GM23248 (cell line): Measurements from ENCODE around the gene C1orf174. TPM values are rescaled to one million over a fixed set of nuclear protein-coding genes. Genes with fewer than 3 reads are reported as not detected.

Experiments
- DNase-seq: peaks from one replicate; pipeline ENCODE4 v3.0.0-alpha.2; 2015
- H2AFZ ChIP-seq: fragments of 200-600 bp; sonication (generic); 2 replicates; pipeline ENCODE4 v1.6.1; 2016; ENCODE audit warnings: antibody characterized with exemption
- H3F3A ChIP-seq: fragments of 200-600 bp; sonication (generic); 2 replicates; pipeline ENCODE4 v1.6.1; 2016; ENCODE audit warnings: mild to moderate bottlenecking, antibody characterized with exemption, mixed run types; ENCODE audit not compliant: insufficient read depth
- H3K27ac ChIP-seq: fragments of 200-600 bp; sonication (generic); 2 replicates; pipeline ENCODE4 v1.5.1; 2016; ENCODE audit warnings: mild to moderate bottlenecking
- H3K27me3 ChIP-seq: fragments of 200-600 bp; sonication (generic); replicated peaks from 2 replicates; pipeline ENCODE4 v1.6.1; 2016; ENCODE audit warnings: mild to moderate bottlenecking; ENCODE audit not compliant: insufficient read depth
- H3K36me3 ChIP-seq: fragments of 200-600 bp; sonication (generic); 2 replicates; pipeline ENCODE4 v1.6.1; 2016; ENCODE audit warnings: low read depth, mild to moderate bottlenecking
- H3K4me1 ChIP-seq: fragments of 200-600 bp; sonication (generic); 2 replicates; pipeline ENCODE4 v1.6.1; 2016; ENCODE audit warnings: mild to moderate bottlenecking; ENCODE audit not compliant: insufficient read depth
- H3K4me2 ChIP-seq: fragments of 200-600 bp; sonication (generic); one replicate; pipeline ENCODE4 v1.6.1; 2016; ENCODE audit warnings: mild to moderate bottlenecking; ENCODE audit not compliant: unreplicated experiment
- H3K4me3 ChIP-seq: fragments of 200-600 bp; sonication (generic); 2 replicates; pipeline ENCODE4 v1.5.1; 2016; ENCODE audit warnings: mild to moderate bottlenecking
- H3K79me2 ChIP-seq: fragments of 200-600 bp; sonication (generic); 2 replicates; pipeline ENCODE4 v1.6.1; 2016; ENCODE audit warnings: mild to moderate bottlenecking; ENCODE audit not compliant: insufficient read depth
- H3K9ac ChIP-seq: fragments of 200-600 bp; sonication (generic); 2 replicates; pipeline ENCODE4 v1.6.1; 2016; ENCODE audit warnings: mild to moderate bottlenecking
- H3K9me2 ChIP-seq: fragments of 200-600 bp; sonication (generic); 2 replicates; pipeline ENCODE4 v1.6.1; 2016; ENCODE audit warnings: mixed run types, mild to moderate bottlenecking, moderate library complexity; ENCODE audit not compliant: insufficient read depth
- H3K9me3 ChIP-seq: fragments of 200-600 bp; sonication (generic); one replicate; pipeline ENCODE4 v1.6.1; 2017; ENCODE audit warnings: low read depth
- H4K20me1 ChIP-seq: fragments of 200-600 bp; sonication (generic); 2 replicates; pipeline ENCODE4 v1.6.0; 2016; ENCODE audit not compliant: insufficient read depth
- EZH2 ChIP-seq: fragments of 200-600 bp; sonication (generic); IDR thresholded peaks from 2 replicates; pipeline ENCODE4 v1.6.1; 2018; ENCODE audit warnings: antibody characterized with exemption, mild to moderate bottlenecking; ENCODE audit not compliant: insufficient read depth, poor library complexity, severe bottlenecking
- EZH2phosphoT487 ChIP-seq: fragments of 200-600 bp; sonication (generic); IDR thresholded peaks from 2 replicates; pipeline ENCODE4 v1.6.1; 2018; ENCODE audit warnings: antibody characterized with exemption, moderate library complexity, mild to moderate bottlenecking, low read depth; ENCODE audit not compliant: insufficient read depth
- WGBS, 2 experiments: methylation state at CpG; one replicate each; pipeline ENCODE4 v1.1.6; 2015 to 2017; ENCODE audit warnings: low lambda C conversion rate in 2 of 2, low coverage in 1 of 2; ENCODE audit errors: missing lambda C conversion rate in 2 of 2; 5-methylcytosine and 5-hydroxymethylcytosine counted together
- in situ Hi-C: fragments of 300-500 bp; cut with MboI; formaldehyde crosslinking; loops from 2 replicates; pipeline ENCODE4 v1.15.0; 2020
- polyA plus RNA-seq: library from polyadenylated mRNA; unstranded; fragments of >200 nt; fragmentation: Nextera tagmentation; extraction: Ambion mirVana; gene quantifications from 2 replicates; pipeline ENCODE4 v1.2.1, GENCODE V29; 2016
- total RNA-seq: library from RNA; depleted of rRNA; stranded (reverse); fragments of >200 nt; shearing (Covaris generic); gene quantifications from 2 replicates; pipeline ENCODE4 v1.2.3, GENCODE V29; 2014

The C1orf174 gene
- total and polyA plus RNA-seq, 2 experiments from 2014 or later: 33.2 to 36.9 TPM

DNA sequence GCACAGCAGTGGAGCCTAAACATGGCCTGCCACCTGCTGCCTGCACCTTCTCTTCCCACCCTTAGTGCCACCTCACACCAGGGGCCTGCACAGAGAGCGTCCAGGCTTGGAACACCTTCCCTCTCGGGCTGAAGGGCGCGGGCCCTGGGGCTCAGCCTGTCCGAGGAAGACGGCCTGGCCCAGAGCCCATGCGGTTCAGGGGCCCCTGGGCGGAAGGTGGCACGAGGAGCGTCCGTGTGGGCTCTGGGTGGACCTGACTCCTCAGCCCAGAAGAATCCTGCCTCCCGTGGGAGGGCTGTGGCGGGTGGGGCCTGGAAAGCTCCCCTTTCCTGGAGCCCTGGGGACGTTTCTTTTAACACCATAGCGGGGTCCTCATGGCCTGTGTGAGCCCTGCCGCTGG lies 23.4 kb downstream of the C1orf174 start:
- Histone ChIP-seq H3K9ac (no peak overlapping the region), H2AFZ (no peak overlapping the region), H3K4me3 (no peak overlapping the region), H3K27ac (no peak overlapping the region), H3K9me3 (no peaks in the 10 kb centered on the region), H3K4me1 (no peaks in the 10 kb centered on the region), H3K4me2 (no peak overlapping the region), H3K36me3 (no peaks in the 10 kb centered on the region), H3K9me2 (no peaks in the 10 kb centered on the region), H3F3A (no peaks in the 10 kb centered on the region), H3K79me2 (no peaks in the 10 kb centered on the region), H3K27me3 (no peaks in the 10 kb centered on the region), H4K20me1 (no peaks in the 10 kb centered on the region)
- no peak for DNase-seq
- in situ Hi-C loops: no loop called here
- TF ChIP-seq EZH2phosphoT487 (no peak), EZH2 (no peak)
- WGBS, 2 experiments: 88 to 92% methylated on average over 16 of the region's 16 CpGs

DNA sequence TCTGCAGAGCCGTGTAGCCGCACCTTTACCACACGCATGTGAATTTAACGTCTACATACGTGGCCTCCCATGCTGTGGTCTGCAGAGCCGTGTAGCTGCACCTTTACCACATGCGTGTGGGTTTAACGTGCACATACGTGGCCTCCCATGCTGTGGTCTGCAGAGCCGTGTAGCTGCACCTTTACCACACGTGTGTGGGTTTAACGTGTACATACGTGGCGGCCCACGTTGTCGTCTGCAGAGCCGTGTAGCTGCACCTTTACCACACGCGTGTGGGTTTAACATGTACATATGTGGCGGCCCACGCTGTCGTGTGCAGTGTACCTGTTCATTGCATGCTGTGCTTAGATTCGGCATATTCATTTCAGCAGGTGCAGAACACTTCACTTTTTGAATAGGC lies 25.3 kb downstream of the C1orf174 start:
- Histone ChIP-seq H3K9me3 (no peaks in the 10 kb centered on the region), H3K79me2 (no peaks in the 10 kb centered on the region), H2AFZ (no peak overlapping the region), H3K27me3 (no peaks in the 10 kb centered on the region), H3K36me3 (no peaks in the 10 kb centered on the region), H3K4me3 (no peak overlapping the region), H3K4me2 (no peak overlapping the region), H3K4me1 (no peaks in the 10 kb centered on the region), H4K20me1 (no peaks in the 10 kb centered on the region), H3F3A (no peaks in the 10 kb centered on the region), H3K27ac (no peak overlapping the region), H3K9ac (no peak overlapping the region), H3K9me2 (no peaks in the 10 kb centered on the region)
- 93 to 94% methylated on average over 23 of the region's 23 CpGs for WGBS, 2 experiments
- in situ Hi-C loops: no loop called here
- no peak for DNase-seq
- TF ChIP-seq EZH2phosphoT487: no peak
- TF ChIP-seq EZH2: no peak

DNA sequence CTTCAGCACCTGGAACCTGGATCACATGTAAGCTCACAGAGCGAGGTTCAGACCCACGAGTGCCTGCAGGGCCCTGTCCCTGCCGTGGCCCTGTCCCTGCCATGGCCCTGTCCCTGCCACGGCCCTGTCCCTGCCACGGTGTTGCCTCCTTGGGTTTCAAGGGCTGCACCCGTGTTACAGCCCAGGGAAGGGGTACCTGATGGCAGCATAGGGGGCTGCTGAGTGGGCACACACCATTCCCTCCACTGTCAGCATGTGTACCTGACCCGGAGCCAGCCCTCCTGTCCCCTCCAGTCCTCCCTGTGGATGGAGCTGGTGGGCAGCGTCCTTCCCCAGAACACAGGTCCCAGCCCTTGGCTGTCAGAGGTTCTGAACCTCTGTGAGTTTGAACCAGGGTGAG lies 27.5 kb downstream of the C1orf174 start:
- 80 to 82% methylated on average over 8 of the region's 8 CpGs for WGBS, 2 experiments
- H4K20me1 ChIP-seq: no peaks in the 10 kb centered on the region
- H3K9me3 ChIP-seq: no peaks in the 10 kb centered on the region
- H2AFZ ChIP-seq: no peak overlapping the region
- no peaks in the 10 kb centered on the region for H3K4me1 ChIP-seq
- H3K36me3 ChIP-seq: no peaks in the 10 kb centered on the region
- no peaks in the 10 kb centered on the region for H3K79me2 ChIP-seq
- H3F3A ChIP-seq: no peaks in the 10 kb centered on the region
- no peak for DNase-seq
- H3K4me2 ChIP-seq: no peak overlapping the region
- no peak overlapping the region for H3K9ac ChIP-seq
- no peaks in the 10 kb centered on the region for H3K27me3 ChIP-seq
- TF ChIP-seq EZH2 (no peak), EZH2phosphoT487 (no peak)
- no peak overlapping the region for H3K4me3 ChIP-seq
- in situ Hi-C loops: no loop called here
- no peaks in the 10 kb centered on the region for H3K9me2 ChIP-seq
- H3K27ac ChIP-seq: no peak overlapping the region

GRCh38 chr1:3871451-3871805 lies 28.6 kb downstream of the C1orf174 start:
- no peak for DNase-seq
- no peaks in the 10 kb centered on the region for H3K9me2 ChIP-seq
- TF ChIP-seq EZH2phosphoT487 (no peak), EZH2 (no peak)
- 94 to 95% methylated on average over 7 of the region's 7 CpGs for WGBS, 2 experiments
- H3K79me2 ChIP-seq: no peaks in the 10 kb centered on the region
- H3K9me3 ChIP-seq: no peaks in the 10 kb centered on the region
- H3K4me3 ChIP-seq: no peak overlapping the region
- in situ Hi-C loops: no loop called here
- no peaks in the 10 kb centered on the region for H3F3A ChIP-seq
- H3K27ac ChIP-seq: no peak overlapping the region
- no peak overlapping the region for H3K9ac ChIP-seq
- no peaks in the 10 kb centered on the region for H3K27me3 ChIP-seq
- H3K36me3 ChIP-seq: no peaks in the 10 kb centered on the region
- H3K4me2 ChIP-seq: no peak overlapping the region
- H3K4me1 ChIP-seq: no peaks in the 10 kb centered on the region
- no peak overlapping the region for H2AFZ ChIP-seq
- H4K20me1 ChIP-seq: no peaks in the 10 kb centered on the region

GRCh38 chr1:3869751-3870301 lies 30.2 kb downstream of the C1orf174 start:
- Histone ChIP-seq H3K4me3 (no peak overlapping the region), H3K36me3 (no peaks in the 10 kb centered on the region), H3K9ac (no peak overlapping the region), H4K20me1 (no peaks in the 10 kb centered on the region), H3K27me3 (no peaks in the 10 kb centered on the region), H3F3A (no peaks in the 10 kb centered on the region), H2AFZ (no peak overlapping the region), H3K9me2 (no peaks in the 10 kb centered on the region), H3K9me3 (no peaks in the 10 kb centered on the region), H3K4me2 (no peak overlapping the region), H3K79me2 (no peaks in the 10 kb centered on the region), H3K27ac (no peak overlapping the region), H3K4me1 (no peaks in the 10 kb centered on the region)
- in situ Hi-C loops: no loop called here
- 79% methylated on average over 17 to 18 of the region's 18 CpGs for WGBS, 2 experiments
- TF ChIP-seq EZH2phosphoT487: no peak
- TF ChIP-seq EZH2: no peak
- DNase-seq: no peak
